Cerebellar nuclear complex (tissue), 1 donor: ENCODE results near the gene STYXL1.

Experiments used
- DNase-seq, 2 experiments: peaks; one replicate each; lab custom pipeline; 2025; lab: John Stamatoyannopoulos, UW

The STYXL1 gene

DNA sequence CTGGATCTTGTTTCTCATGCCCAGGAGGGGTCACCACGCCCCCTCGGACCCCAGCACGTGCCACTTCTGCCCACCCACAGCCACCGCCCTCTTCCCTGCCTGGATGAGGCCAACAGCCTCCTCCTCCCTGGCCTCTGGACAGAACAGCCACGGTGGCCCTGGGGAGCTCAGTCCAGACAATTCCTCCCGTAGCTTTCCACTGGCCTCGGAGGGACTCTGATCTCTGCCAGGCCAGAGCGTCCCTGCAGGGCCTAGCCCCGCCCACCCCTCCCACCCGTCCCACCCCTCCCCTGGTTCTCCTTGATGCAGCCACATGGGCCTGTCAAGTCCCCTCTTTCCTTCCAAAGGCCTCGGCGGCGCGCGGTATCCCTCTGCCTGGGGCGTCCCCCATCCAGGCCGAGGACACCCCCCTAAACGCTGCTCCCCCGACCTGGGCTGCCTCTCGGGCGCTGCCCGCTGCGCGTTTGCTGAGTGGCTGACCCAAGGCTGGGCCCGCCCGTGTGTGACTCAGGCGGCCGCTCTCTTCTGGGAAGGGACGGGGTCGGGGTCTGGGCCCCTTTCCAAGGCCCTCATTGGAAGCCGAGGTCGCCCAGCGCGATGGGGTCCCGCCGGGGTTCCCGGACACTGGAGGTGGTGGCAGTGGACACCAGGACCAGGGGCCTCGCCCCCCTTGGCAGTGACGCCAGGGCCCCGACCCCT is 54.0 kb downstream of the STYXL1 start:
- no peak for DNase-seq

DNA sequence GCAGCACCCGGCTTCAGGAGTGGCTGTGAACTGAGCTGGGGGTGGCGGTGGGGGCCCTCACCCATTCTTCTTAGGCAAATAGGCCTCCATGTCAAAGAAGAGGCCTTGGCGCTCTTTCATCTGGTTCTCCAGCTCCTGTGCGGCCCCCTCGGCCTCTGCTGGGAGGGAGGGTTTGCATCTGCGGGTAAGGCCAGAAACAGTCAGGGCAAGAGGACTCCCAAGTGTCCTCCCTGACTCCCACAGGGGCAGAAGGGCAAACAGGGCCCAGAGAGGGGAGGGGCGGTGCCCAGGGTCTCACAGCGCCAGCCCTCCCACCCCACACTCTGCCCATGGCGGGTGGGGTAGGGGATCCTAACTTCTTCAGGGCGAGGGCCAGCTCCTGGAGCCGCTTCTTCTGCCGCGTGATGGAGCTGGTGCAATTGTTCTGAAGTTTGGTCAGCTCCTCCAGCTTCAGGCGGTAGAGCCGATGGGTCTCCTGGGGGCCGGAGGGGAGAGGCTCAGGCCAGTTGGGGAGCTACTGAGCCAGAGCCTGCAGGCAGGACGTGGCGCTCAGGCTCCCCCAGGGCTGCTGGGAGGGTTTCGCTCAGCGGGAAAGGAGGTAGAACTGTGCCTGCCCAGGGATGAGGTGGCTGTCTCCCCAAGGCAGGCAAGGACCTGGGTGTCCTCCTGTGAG is 55.6 kb downstream of the STYXL1 start:
- DNase-seq: no peak

DNA sequence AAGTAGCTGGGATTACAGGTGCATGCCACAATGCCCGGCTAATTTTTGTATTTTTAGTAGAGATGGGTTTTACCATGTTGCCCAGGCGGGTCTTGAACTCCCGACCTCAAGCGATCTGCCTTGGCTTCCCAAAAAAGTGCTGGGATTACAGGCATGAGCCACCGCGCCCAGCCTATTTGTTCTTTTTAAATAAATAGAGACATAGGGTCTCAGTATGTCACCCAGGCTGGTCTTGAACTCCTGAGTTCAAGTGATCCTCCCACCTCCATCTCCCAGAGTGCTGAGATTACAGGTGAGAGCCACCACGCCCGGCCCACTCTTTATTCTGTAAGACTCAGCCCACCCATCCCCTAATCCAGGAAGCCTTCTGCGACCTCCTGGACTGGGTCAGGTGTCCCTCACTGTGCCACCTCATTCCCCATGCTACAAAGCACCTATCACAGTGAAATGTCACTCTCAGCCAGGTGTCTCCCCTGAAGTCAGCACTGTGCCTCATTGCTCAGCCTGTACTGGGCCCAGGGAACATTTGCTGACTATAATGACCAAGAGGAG is 56.2 kb downstream of the STYXL1 start:
- DNase-seq: no peak

DNA sequence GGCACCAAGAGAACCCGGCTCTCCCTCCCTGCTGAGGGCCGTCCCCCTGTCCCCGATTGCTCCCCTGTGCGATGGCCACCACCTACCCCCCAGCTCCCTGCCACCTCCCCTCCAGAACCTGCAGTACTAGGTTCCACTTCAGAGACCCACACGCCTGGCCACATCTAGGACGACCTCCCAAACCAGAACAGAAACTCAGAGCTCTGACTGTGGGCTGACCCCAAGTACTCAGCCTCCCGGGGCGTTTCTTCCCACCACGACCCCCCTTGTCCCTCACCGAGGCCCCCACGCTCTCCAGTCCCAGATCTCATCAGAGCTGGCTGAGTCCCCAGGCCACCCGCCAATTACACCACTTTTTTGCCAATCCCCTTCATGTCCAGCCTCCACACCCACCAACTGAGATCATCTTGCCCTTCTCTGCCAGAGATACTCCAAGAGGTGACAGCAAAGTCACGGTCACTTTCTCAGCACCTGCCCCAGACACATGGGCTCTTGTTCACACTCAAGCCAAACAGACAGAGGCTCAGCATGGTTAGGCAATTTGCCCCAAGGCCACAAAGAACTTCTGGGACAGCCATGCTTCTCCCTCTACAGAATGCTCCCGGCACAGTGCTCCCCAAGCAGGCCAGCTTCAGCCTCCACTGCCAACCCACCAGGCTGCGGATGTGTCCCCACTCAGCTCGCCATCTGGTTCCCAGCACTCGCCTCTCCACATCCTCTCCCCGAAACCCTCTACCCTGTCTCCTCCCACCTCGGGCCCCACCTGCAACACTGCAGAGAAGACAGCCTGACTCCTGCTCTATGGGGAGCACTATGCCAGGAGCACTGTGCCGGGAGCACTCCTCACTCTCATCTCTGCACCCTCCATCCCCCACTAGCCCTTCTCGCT is 58.1 kb downstream of the STYXL1 start:
- no peak for DNase-seq

DNA sequence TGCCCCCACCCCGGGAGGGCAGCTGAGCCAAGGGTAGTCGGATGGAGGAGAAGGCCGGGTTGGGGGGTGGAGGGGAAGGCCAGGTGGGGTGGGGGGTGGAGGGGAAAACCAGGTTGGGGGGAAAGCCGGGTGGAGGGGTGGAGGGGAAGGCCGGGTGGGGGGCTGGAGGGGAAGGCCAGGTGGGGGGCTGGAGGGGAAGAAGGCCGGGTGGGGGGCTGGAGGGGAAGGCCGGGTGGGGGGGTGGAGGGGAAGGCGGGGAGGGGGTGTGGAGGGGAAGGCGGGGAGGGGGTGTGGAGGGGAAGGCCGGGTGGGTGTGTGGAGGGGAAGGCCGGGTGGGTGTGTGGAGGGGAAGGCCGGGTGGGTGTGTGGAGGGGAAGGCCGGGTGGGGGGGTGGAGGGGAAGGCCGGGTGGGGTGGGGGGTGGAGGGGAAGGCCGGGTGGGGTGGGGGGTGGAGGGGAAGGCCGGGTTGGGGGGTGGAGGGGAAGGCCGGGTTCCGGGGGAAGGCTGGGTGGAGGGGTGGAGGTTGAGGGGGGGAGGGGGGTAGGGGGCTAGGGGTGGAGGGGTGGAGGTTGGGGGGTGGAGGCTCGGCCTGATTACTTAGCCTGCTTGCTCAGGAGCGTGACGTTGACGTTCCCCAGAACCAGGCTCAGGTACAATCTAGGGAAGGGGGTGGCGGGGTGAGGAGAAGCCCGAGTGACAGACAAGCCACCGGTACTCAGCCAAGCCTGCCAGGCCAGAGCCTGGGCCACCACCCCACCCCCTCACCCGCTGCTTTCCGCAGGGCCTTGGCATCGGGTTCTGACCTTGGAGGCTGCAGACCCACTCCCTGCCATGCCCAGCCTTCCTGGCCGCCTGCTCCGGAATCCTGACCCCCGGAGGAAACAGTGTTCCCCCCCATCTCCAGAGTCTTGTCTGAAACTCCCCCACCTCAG is 59.0 kb downstream of the STYXL1 start:
- DNase-seq: no peak

DNA sequence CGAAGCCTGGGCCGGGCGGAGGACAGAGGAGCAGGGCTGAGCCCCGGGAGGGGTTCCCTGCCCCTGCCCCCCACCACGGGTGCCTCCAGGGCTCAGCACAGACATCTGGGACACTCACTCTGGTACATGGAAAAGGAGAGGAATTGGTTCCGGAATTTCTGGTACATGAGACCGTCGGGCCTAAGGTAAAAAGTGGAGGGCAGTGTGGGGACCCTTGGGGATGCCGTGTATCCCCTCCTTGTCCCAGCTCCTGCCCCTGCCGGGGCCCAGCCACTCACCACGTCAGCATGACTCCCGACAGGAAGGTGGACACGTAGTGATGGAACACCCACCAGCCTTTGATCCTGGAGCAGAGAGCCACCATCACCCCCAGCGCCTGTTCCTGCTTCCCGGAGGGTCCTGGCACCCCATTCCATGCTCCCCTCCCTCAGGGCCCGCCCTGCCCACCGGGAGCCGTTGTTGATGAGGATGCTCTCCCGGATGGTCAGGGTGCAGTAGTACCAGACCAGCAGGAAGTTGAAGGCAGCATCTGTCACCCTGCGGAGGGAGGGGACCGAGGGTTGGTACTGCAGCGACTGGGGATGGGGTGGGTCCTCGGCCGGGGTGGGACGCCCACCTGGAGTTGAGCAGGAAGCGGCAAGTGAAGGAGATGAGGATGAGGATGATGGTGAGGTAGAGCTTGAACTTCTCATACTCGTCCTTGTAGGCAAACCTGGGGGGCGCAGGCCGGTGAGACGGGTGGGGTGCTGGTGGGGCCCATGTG is 59.8 kb downstream of the STYXL1 start:
- DNase-seq: no peak

DNA sequence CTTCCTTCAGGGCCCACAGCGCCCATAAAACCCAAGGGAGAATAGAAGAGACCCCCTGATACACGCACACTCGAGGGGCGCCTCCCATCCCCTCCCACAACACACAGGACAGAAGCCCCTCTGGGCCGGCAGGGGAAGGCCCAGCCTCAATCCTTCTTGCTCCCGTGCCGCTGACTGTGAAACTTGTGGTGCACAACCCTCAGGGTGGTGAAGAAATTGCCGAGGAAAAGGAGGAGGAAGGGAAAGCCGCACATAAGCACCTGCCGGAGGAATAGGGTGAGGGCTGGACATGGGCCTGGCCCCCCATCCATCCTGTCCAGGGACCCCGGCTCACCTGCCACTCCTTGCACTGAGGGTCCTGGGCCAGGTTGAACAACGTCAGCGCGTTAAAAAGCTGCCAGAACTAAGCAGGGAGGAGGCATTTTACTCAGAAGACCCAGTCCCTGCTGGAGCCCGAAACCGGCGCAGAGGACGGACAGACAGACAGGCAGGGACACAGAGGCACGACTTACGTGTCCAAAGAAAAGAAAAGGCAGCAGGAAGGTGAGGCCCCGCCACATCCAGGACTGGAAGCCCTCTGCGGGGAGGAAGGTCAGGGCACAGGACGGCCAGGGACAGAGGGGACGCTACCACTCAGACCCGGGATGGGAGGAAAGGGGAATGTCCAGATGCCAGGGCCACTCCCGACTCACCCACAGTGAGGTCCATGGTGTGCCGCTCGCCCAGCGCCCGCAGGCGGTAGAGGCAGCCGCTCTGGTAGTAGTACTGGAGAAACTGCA is 60.6 kb downstream of the STYXL1 start:
- DNase-seq: no peak

DNA sequence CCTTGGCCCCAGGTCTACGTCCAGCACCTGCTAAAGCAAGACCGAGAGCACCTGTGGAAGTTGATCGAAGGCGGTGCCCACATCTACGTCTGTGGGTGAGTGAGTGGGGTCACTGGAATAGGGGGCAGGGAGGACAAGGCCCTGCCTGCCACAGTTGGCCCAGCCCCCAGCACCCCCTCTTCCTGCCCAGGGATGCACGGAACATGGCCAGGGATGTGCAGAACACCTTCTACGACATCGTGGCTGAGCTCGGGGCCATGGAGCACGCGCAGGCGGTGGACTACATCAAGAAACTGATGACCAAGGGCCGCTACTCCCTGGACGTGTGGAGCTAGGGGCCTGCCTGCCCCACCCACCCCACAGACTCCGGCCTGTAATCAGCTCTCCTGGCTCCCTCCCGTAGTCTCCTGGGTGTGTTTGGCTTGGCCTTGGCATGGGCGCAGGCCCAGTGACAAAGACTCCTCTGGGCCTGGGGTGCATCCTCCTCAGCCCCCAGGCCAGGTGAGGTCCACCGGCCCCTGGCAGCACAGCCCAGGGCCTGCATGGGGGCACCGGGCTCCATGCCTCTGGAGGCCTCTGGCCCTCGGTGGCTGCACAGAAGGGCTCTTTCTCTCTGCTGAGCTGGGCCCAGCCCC is 61.5 kb downstream of the STYXL1 start:
- DNase-seq: no peak

DNA sequence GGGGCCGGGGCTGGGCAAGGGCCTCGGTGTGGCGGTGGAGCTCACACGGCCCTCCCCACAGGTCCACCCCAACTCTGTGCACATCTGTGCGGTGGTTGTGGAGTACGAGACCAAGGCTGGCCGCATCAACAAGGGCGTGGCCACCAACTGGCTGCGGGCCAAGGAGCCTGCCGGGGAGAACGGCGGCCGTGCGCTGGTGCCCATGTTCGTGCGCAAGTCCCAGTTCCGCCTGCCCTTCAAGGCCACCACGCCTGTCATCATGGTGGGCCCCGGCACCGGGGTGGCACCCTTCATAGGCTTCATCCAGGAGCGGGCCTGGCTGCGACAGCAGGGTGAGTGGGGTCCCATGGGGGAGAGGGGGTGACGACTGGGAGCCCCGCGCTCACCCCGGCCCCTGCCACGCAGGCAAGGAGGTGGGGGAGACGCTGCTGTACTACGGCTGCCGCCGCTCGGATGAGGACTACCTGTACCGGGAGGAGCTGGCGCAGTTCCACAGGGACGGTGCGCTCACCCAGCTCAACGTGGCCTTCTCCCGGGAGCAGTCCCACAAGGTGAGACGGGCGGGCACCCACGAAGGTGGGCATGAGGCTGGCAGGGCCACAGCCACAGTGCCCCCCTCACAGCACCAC is 62.2 kb downstream of the STYXL1 start:
- no peak for DNase-seq

DNA sequence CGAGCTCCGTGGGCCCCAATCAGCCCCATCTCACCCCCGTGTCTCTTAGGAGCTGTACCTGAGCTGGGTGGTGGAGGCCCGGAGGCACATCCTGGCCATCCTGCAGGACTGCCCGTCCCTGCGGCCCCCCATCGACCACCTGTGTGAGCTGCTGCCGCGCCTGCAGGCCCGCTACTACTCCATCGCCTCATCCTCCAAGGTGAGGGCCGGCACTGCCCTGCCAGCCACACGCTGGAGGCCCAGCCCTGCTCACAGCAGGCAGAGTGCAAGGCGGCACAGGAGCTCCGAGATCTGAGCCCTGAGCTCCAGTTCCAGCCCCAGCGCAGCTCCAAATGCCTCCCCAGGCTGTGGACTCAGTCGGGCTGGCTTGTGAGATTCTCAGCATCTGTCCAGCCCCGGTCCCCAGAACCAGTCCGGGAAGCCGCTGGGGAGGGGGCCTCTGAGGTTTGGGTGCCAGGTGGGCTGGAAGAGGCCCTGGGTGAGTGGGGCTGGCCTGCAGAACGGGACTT is 62.7 kb downstream of the STYXL1 start:
- no peak for DNase-seq

DNA sequence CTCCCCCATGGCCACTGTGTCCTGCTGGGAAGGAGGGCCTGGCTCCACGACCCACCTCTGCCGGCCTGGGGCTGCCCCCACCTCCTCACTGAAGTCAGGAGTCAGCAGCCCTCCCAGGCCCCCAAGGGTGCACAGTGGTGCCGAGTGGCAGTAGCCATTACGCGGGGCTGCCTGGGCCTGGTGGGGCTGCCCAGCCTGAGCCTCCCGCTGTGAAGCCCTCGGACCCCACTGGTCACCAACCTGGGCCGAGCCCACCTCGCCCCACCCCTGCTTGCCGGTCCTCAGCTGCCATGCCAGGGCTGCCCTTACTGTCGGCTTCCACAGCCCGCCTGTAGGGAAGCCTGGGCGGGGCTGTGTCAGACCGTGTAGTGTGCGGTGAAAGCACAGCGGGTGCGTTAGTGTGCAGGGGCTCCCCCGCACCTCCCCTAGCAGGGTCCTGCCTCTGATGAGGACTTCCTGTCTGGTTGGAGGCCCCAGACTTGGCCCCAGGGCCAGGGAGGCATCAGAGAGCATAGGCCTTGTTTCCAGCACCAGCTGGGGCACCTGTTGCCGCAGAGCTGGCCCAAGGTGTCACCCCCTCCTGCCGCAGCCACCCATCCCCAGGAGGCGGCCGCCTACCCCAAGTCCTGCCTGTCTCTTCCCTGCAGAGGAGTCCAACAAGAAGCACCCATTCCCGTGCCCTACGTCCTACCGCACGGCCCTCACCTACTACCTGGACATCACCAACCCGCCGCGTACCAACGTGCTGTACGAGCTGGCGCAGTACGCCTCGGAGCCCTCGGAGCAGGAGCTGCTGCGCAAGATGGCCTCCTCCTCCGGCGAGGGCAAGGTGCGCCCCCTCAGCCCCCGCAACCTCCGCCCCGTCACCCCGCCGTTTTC is 63.4 kb downstream of the STYXL1 start:
- DNase-seq: no peak

DNA sequence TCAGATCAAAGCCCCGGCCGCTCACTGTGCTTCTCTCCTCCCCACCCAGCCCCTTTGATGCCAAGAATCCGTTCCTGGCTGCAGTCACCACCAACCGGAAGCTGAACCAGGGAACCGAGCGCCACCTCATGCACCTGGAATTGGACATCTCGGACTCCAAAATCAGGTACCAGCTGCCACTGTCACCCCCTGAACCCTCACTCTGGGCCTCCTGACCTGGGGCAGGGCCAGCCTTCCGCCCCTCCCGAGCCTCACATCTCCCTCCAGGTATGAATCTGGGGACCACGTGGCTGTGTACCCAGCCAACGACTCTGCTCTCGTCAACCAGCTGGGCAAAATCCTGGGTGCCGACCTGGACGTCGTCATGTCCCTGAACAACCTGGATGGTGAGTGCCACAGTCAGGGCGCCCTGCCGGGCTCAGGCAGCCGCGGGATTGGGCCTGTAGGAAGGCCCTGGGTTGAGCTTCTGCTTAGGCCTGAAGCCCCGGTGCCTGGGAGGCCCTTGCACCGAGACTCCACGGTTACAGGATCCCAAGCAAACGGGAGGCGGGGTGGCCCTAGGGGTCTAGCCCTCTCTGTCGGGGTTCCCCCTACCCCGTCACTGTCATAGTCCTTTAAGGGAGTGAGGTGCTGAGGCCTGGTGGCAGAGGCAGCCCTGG is 64.2 kb downstream of the STYXL1 start:
- no peak for DNase-seq

DNA sequence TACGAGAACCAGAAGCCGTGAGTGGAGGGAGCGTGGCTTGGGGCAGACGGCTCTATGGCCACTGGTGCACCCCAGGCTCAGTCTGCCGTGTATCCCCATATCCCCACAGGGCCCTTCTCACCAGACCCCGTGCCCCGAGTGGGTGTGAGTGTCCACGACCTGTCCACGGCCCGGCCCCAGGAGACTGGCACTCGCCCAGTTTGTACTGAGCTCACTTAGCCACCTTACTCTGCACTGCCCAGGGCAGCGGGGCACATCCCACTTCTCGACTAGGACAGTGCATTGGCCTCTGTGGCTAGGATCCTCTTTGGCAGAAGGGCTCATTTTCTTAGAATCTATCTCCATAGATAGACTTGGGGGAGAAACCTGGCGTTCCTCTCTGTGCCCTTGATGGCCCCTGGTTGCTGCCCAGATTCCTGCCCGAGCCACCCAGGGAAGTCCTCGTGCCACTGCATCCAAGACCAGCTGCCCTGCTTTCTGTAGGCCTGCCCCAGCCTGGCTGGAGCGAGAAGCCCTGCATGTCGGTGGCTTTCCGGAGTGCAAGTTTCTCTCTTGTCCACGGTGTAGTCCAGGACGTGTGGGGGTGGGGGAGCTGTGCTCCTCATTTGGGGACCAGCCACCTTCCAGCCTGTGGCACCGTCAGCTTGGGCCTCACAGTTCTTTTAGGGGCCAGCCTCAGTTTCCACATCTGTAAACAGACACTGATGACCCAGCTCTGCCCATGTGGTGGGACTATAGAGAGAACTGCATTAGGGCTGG is 65.3 kb downstream of the STYXL1 start:
- no peak for DNase-seq

DNA sequence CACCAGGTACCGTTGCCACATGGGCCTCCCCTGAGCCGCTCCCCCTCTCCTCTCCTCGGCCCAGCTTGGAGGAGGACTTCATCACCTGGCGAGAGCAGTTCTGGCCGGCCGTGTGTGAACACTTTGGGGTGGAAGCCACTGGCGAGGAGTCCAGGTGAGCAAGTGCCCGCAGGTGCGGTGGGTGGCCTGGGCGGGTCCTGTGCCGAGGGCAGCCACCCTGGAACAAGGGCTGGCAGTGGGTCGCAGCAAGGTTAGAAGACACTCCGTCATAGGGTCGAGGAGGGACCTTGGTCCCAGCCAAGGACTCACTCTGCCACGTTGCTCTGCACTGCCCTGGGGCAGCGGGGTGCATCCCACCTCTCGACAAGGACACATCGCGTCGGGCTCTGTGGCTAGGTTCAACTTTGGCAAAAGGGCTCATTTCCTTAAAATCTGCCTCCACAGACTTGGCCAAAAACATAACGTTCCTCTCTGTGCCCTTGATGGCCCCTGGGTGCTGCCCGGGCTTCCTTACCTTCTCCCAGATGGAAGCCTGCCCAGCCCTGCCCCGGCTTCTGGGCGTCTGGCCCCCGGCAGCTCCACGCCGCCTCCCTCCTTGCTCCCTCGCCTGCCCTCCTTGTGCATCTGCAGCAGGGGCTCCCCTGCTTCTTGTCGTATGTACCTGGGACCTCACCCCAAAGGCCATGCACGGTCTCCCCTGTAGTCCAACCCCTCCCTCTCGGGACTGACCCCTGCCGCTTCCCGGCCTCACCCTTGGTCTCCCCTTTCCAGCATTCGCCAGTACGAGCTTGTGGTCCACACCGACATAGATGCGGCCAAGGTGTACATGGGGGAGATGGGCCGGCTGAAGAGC is 66.1 kb downstream of the STYXL1 start:
- no peak for DNase-seq

DNA sequence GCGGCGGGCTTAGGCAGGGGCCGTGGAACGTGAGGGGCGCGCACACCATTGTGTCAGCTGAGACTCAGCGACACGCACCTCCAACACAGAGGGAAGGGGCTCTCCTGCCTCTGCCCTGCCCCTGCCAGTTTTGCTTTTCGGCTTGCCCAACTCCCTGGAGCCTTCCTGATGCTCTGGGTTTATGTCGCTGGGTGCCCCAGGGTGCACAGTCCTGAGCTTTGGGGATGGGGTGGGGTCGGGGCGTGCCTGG is 66.7 kb downstream of the STYXL1 start:
- DNase-seq: no peak
